Left lung (tissue), 10 donors: Measurements from ENCODE around the gene CDK11A. TPM values are rescaled to one million over a fixed set of nuclear protein-coding genes. Genes with fewer than 3 reads are reported as not detected.
A peak's percentile ranks its signal among the peaks of the same experiment; 100 is the strongest.
"Not testable (repeated sequence)": the region's sequence is repeated elsewhere in the genome, so short reads cannot be mapped to it uniquely, and the experiment has no call there.

Experiments
- ATAC-seq: fragments of 200-7000 bp; cut with Tn5 transposase; one replicate; pipeline ENCODE4 v1.9.1; 2020; ENCODE audit warnings: moderate library complexity
- DNase-seq, 4 donors: peaks; one replicate each; pipeline ENCODE4 v3.0.0-alpha.2; 2013 to 2020
- H3K27ac ChIP-seq, 2 donors: fragments of 200-600 bp; sonication (generic) in 1 of 2; one replicate each; pipeline versions ENCODE4 v1.5.0 to v1.8.0; 2020 to 2021
- H3K27me3 ChIP-seq, 2 donors: fragments of 200-600 bp; sonication (generic) in 1 of 2; one replicate each; pipeline versions ENCODE4 v1.5.0 to v1.8.0; 2020 to 2021
- H3K36me3 ChIP-seq, 2 donors: fragments of 200-600 bp; sonication (generic) in 1 of 2; one replicate each; pipeline versions ENCODE4 v1.5.0 to v1.8.0; 2020 to 2021
- H3K4me1 ChIP-seq, 2 donors: fragments of 200-600 bp; one replicate each; pipeline ENCODE4 v1.8.0; 2021
- H3K4me3 ChIP-seq, 2 donors: fragments of 200-600 bp; sonication (generic) in 1 of 2; one replicate each; pipeline versions ENCODE4 v1.5.0 to v1.8.0; 2020 to 2021; ENCODE audit warnings: mild to moderate bottlenecking in 1 of 2
- H3K9me3 ChIP-seq, 2 donors: fragments of 200-600 bp; sonication (generic) in 1 of 2; one replicate each; pipeline versions ENCODE4 v1.5.0 to v1.8.0; 2020 to 2021
- intact Hi-C, 2 donors: fragments of 100-400 bp; cut with DNase I; formaldehyde crosslinking; loops; one replicate each; pipeline versions ENCODE4 v1.11.2 to v1.14.2; 2022
- polyA plus RNA-seq, 6 donors: library from polyadenylated mRNA; unstranded; fragments of 120-200 nt; gene quantifications; one replicate each; pipeline ENCODE4 v1.2.1, GENCODE V29; 2013; ENCODE audit not compliant: insufficient read length in 6 of 6
- total RNA-seq, 2 donors: library from RNA; stranded (reverse); fragmentation: NEBNext Ultra II Directional; extraction: Animal tissue kit (Norgen Biotek cat#: 25700); gene quantifications; one replicate each; pipeline ENCODE4 v1.2.1, GENCODE V29; 2021
- TF ChIP-seq, protein P1 (sequence below), 2 donors: fragments of 200-600 bp; sonication (generic) in 1 of 2; IDR thresholded peaks; one replicate each; pipeline versions ENCODE4 v1.5.0 to v1.8.0; 2021; ENCODE audit warnings: antibody characterized with exemption in 2 of 2
- donor health status: DM: no; HTN: yes; CAD: no.
- donor health status: DM: no; HTN: no; CAD: no.

CDK11A gene
- total and polyA plus RNA-seq, 8 donors: 21.1 to 45.7 (median 37.8) TPM

DNA sequence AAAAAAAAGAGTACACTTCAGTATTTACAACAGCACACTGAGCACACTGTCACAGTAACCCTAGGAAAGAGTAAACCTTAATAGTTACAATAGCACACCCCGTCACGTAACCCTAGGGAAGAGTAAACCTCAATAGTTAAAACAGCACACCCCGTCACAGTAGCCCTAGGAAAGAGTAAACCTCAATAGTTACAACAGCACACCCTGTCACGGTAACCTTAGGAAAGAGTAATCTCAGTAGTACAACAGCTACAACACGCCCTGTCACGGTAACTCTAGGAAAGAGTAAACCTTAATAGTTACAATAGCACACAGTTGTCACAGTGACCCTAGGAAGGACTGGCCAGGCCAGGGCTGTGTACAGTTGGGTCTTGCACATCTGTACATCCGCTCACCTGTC lies 3.0 kb downstream of the CDK11A start:
- TF ChIP-seq, protein P1, sequence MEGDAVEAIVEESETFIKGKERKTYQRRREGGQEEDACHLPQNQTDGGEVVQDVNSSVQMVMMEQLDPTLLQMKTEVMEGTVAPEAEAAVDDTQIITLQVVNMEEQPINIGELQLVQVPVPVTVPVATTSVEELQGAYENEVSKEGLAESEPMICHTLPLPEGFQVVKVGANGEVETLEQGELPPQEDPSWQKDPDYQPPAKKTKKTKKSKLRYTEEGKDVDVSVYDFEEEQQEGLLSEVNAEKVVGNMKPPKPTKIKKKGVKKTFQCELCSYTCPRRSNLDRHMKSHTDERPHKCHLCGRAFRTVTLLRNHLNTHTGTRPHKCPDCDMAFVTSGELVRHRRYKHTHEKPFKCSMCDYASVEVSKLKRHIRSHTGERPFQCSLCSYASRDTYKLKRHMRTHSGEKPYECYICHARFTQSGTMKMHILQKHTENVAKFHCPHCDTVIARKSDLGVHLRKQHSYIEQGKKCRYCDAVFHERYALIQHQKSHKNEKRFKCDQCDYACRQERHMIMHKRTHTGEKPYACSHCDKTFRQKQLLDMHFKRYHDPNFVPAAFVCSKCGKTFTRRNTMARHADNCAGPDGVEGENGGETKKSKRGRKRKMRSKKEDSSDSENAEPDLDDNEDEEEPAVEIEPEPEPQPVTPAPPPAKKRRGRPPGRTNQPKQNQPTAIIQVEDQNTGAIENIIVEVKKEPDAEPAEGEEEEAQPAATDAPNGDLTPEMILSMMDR (IDR thresholded peaks at IDR 0.05): no peak
- Histone ChIP-seq H3K4me3 (no peak overlapping the region), H3K4me1 (no peaks in the 10 kb centered on the region), H3K27me3 (no peaks in the 10 kb centered on the region), H3K36me3 (peaks cover 0 to 44% of the 10 kb centered on the region in 2 donors), H3K9me3 (no peaks in the 10 kb centered on the region), H3K27ac (no peak overlapping the region)
- DNase-seq (no peak), ATAC-seq (no peak)
- intact Hi-C loops: no loop called here

DNA sequence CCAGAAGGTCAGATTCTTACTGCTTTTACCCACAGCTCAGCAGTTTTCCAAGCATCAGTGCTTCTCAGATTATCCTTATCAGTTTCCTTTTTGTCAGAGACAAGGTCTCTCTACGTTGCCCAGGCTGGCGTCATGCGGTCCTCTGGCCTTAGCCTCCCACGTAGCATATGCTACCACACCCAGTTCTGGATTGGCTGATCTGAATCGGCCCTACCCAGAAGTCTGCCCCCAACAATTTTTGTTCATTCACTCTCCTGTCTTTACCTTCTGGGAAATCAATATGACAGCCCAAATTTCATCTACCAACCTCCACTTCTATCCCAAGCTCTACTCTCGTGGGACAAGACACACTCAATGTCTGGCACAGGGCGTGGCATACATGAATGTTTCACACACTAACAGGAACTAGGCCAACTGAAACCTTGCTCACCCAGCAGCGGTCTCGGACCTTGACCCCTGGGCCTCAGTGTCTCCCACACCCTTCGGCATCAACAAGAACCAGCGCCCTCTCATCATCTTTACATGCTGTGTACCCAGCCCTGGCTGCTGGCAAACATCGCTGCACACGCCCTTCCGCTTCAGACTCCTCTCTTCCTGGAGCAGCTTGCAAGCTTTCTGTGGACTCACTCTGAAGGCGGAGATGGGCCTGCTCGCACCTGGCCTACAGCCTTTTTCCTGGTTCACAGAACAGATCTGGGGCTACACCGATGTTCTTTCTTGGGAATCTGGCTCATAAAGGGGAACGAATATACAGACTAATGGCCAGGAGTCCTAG lies 8.9 kb downstream of the CDK11A start:
- DNase-seq, H3K27ac ChIP-seq, H3K27me3 ChIP-seq, H3K4me1 ChIP-seq, H3K4me3 ChIP-seq, intact Hi-C loops, ATAC-seq, H3K9me3 ChIP-seq: not testable (repeated sequence)
- H3K36me3 ChIP-seq: peaks cover 0 to 42% of the 10 kb centered on the region in 2 donors

DNA sequence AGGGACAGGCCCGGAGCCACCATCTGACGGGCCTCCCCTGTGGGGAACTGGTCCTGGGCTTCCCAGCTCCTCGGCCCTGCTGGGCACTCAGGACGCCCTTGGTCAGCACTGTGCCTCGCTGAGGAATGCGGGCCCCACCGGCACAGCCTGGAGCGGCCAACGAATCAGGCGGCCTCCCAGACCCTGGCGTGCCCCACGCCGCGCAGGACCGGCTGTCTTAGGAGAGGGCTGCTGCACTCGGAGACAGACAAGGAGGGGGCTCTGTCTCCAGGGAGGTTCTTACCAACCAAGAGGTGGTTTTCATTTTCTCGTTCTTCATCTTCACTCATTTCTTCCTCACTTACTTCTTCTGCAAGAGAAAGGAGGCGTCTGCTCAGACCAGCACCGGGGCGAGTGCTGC lies 16.3 kb downstream of the CDK11A start:
- H3K4me3 ChIP-seq, DNase-seq, ATAC-seq, H3K27me3 ChIP-seq, H3K4me1 ChIP-seq, H3K9me3 ChIP-seq, intact Hi-C loops, H3K27ac ChIP-seq: not testable (repeated sequence)
- peaks cover 0 to 34% of the 10 kb centered on the region in 2 donors for H3K36me3 ChIP-seq

DNA sequence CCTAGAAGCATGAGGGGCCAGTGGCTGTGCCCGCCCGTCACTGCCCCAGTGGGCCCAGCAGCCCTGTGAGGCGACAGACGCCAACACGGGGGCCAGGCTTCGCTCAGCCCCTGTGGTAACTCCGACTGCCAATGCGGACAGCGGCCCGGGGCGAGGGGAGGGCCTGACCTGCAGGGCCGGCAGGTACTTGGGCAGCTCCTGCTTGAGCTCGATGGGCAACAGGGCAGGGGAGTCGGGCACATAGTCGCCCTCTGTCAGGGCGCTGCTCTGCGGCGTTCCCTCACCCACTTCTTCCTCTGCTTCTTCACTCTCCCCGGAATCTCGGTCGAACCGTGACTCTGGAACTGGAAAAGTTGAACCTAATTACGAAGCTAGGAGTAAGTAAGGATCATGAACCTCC lies 16.9 kb downstream of the CDK11A start:
- intact Hi-C loops, H3K27ac ChIP-seq, H3K9me3 ChIP-seq, ATAC-seq, H3K4me3 ChIP-seq, DNase-seq, H3K27me3 ChIP-seq, H3K4me1 ChIP-seq: not testable (repeated sequence)
- H3K36me3 ChIP-seq: peaks cover 0 to 34% of the 10 kb centered on the region in 2 donors

DNA sequence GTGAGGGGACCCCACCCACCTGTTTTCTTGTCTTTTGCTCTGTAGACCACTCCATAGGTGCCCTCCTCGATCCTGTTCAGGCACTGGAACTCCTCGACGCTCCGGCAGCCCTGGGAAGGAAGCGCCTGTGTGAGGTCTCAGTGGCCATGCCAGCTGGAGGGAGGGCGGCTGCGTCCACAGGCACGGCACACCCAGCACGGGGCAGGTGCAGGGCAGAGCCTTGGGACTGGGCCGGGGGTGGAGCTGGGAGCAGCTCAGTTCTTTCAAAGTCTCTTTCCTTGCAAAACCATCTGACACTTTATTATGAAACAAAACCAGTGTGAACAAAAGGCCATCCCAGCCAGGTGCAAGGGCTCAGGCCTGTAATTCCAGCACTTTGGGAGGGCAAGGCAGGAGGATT lies 18.5 kb downstream of the CDK11A start:
- H3K27ac ChIP-seq, DNase-seq, H3K4me1 ChIP-seq, intact Hi-C loops, H3K9me3 ChIP-seq, ATAC-seq, H3K27me3 ChIP-seq, H3K4me3 ChIP-seq: not testable (repeated sequence)
- peaks cover 0 to 31% of the 10 kb centered on the region in 2 donors for H3K36me3 ChIP-seq

DNA sequence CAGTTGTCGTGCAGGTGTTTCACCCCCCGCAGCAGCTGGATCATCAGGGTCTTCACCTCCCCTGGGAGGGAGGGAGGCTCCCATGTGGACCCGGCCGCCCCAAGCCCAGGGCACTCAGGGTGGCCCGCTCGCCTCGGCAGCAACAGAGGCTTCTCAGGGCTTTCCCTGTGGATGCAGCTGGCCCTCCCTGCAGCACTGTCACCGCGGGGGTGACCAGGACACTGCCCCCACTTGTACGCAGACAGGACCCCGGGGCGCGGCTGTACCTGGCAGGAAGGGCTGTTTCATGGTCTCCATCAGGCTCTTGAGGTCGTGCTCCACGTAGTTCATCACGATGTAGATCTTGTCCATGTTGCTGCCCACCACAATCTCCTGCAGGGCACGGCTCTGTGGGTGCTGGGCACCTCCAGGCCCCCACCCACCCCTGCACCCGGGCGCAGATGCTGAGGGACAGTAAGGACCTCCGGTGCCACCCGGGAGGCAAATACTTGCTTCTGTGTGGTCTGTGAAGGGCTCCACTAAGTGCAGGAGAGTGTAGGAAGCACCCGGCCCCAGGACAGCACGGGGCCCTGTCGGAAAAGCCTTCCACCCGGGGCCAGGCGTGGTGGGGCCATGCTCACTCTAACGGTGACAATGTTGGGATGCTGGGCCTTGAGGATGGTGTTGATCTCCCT lies 19.7 kb downstream of the CDK11A start:
- intact Hi-C loops, H3K4me3 ChIP-seq, H3K27ac ChIP-seq, H3K27me3 ChIP-seq, ATAC-seq, H3K4me1 ChIP-seq, H3K9me3 ChIP-seq: not testable (repeated sequence)
- peak in 1 of 4 donors; percentile 55 for DNase-seq
- H3K36me3 ChIP-seq: peaks cover 0 to 31% of the 10 kb centered on the region in 2 donors

DNA sequence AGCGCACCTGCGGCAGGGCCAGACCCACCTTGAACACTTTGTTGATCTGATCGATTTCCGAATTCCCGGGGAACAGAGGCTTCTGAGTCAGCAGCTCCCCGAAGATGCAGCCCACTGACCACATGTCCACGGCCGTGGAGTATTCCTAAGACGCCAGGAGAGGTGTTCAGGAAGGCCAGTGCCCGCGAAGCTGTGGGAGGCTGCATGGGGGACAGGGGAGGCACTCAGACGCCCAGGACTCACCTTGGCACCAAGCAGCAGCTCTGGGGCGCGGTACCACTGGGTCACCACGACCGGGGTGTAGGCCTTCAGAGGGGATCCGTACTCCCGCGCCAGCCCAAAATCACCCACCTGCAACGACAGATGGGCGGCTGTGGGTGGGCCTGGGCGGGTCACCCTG lies 20.4 kb downstream of the CDK11A start:
- intact Hi-C loops: no loop called here
- no peaks in the 10 kb centered on the region for H3K27me3 ChIP-seq
- H3K9me3 ChIP-seq: no peaks in the 10 kb centered on the region
- TF ChIP-seq, protein P1 (IDR thresholded peaks at IDR 0.05): no peak
- peaks cover 0 to 31% of the 10 kb centered on the region in 2 donors for H3K36me3 ChIP-seq
- ATAC-seq (no peak), DNase-seq (peak in 1 of 4 donors; percentile 59)
- no peak overlapping the region for H3K4me3 ChIP-seq
- no peak overlapping the region for H3K27ac ChIP-seq
- H3K4me1 ChIP-seq: no peaks in the 10 kb centered on the region

DNA sequence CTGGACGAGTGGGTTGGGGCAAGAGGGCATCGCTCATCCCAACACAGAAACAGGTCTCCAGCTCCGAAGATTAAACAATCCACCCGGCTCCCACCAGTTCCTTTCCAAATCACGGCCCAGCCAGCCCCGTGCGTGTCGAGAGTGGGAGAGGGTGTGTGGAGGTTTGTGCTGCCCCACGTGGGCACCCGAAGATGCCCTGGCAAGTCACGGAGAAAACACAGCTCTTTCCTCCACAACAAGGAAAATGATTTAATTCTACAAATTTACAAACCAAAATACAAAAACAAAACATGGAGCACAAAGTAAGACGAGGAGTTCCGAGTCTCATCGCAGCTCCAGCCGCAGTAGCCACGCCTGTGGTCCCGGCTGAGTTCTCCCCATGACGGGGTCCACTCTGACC lies 21.7 kb downstream of the CDK11A start:
- intact Hi-C loops, H3K4me3 ChIP-seq, ATAC-seq, H3K27ac ChIP-seq, H3K4me1 ChIP-seq, H3K27me3 ChIP-seq, H3K9me3 ChIP-seq: not testable (repeated sequence)
- DNase-seq: peak in 1 of 4 donors; percentile 6
- H3K36me3 ChIP-seq: peaks cover 0 to 27% of the 10 kb centered on the region in 2 donors

DNA sequence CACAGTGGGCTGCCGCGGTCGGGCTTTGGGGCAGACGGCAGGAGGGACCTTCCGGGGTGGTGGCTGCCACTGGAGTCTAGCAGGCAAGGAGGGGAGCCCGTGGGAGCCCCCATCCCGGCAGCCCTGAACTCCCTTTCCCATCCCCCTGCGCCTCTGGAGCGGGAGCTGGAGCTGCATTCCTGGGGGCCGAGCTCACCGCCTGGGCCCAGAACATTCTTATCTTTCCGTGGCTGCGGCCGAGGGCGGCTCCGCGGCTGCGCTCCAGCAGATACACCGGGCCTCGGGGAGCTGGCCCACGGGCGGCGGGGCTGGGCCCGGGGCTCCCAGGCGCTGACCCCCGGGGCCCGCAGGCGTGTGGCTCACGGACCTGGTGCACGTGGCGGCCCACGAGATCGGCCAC lies 23.6 kb downstream of the CDK11A start:
- DNase-seq, H3K27me3 ChIP-seq, H3K4me1 ChIP-seq, intact Hi-C loops, H3K27ac ChIP-seq, H3K4me3 ChIP-seq, H3K9me3 ChIP-seq: not testable (repeated sequence)
- H3K36me3 ChIP-seq: peaks cover 0 to 15% of the 10 kb centered on the region in 2 donors
- peak; percentile 70 for ATAC-seq

DNA sequence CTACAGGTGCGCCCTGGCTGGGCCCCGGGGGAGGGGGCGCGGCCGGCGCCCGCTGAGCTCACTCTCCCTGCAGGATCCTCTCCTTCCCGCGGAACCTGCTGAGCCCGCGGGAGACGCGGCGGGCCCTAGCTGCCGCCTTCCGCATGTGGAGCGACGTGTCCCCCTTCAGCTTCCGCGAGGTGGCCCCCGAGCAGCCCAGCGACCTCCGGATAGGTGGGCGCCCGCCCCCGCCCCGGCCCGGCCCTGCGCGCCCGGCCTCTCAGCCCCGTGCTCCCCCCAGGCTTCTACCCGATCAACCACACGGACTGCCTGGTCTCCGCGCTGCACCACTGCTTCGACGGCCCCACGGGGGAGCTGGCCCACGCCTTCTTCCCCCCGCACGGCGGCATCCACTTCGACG lies 24.1 kb downstream of the CDK11A start:
- H3K9me3 ChIP-seq: not testable (repeated sequence)
- ATAC-seq: peak; percentile 27

DNA sequence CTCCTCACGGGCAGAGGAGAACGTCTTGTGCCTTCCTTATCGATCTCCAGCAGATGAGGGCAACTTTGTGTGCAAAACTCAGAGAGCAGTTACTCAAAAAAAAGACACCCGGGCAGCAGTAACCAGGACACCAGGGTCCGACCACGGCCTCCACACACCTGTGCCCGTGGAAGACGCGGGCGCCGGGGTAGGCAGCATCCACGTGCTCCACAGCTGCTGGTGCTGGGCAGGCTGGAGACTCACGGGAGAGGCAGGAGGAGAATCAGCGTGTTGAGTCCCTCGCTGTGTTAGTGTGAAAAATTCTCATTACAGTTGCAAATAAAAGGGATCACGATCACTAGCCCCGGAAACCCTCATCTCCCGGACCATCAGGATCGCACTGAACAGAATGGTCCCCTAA lies 25.1 kb downstream of the CDK11A start:
- peak in 1 of 4 donors; percentile 63 for DNase-seq
- H3K27me3 ChIP-seq, H3K4me1 ChIP-seq, H3K4me3 ChIP-seq, H3K36me3 ChIP-seq, H3K27ac ChIP-seq, H3K9me3 ChIP-seq, ATAC-seq, intact Hi-C loops: not testable (repeated sequence)

More for the DNA sequence above, 24.1 kb downstream of the CDK11A start:
- H3K27ac ChIP-seq, H3K4me3 ChIP-seq, DNase-seq, intact Hi-C loops, H3K27me3 ChIP-seq, H3K4me1 ChIP-seq: not testable (repeated sequence)
- H3K36me3 ChIP-seq: peaks cover 0 to 15% of the 10 kb centered on the region in 2 donors
